Measurements from ENCODE around the gene MMP21.

The MMP21 gene

GRCh38 chr10:125775491-125776106 is at the start of gene MMP21:
Gene MMP21, minus strand, starts transcription at chr10:125775821. Its CDS starts 0 bp downstream, at chr10:125775821.
- no peak for DNase-seq

- DNase-seq, result no peak
These were observed 49.1 kb upstream of the MMP21 start for GRCh38 chr10:125824736-125825135.

GRCh38 chr10:125823663-125824251 is 48.1 kb upstream of the MMP21 start:
- DNase-seq, result no peak

- DNase-seq, result peak; percentile 61 to 87
These were observed 47.4 kb upstream of the MMP21 start, which contains the start of the genes BCCIP and UROS for GRCh38 chr10:125822878-125823662. Gene BCCIP, plus strand, starts transcription at chr10:125823546. Its CDS starts 12 bp downstream, at chr10:125823558. Gene UROS, minus strand, starts transcription at chr10:125823258. Its CDS starts 6,759 bp downstream, at chr10:125816499.

- DNase-seq, result no peak
These were observed 45.1 kb upstream of the MMP21 start for GRCh38 chr10:125820701-125821100.

- DNase-seq, result no peak
These were observed 41.8 kb upstream of the MMP21 start for GRCh38 chr10:125817337-125817946.

GRCh38 chr10:125816548-125816947 is 40.9 kb upstream of the MMP21 start:
- no peak for DNase-seq

GRCh38 chr10:125815764-125816163 is 40.1 kb upstream of the MMP21 start:
- DNase-seq, result no peak

GRCh38 chr10:125812128-125812750 is 36.6 kb upstream of the MMP21 start:
- no peak for DNase-seq

- DNase-seq, result no peak
These were observed 35.6 kb upstream of the MMP21 start for GRCh38 chr10:125811251-125811650.

- no peak for DNase-seq
These were observed 32.4 kb upstream of the MMP21 start for GRCh38 chr10:125808047-125808446.

- DNase-seq, result no peak
These were observed 27.1 kb upstream of the MMP21 start for GRCh38 chr10:125802739-125803138.

GRCh38 chr10:125802131-125802530 is 26.5 kb upstream of the MMP21 start:
- DNase-seq, result no peak

- DNase-seq, result no peak
These were observed 26.0 kb upstream of the MMP21 start for GRCh38 chr10:125801574-125801973.

- no peak for DNase-seq
These were observed 24.0 kb upstream of the MMP21 start for GRCh38 chr10:125799451-125800182.

- no peak for DNase-seq
These were observed 22.5 kb upstream of the MMP21 start for GRCh38 chr10:125797994-125798662.

GRCh38 chr10:125797424-125797823 is 21.8 kb upstream of the MMP21 start:
- no peak for DNase-seq

GRCh38 chr10:125795637-125796190 is 20.1 kb upstream of the MMP21 start:
- no peak for DNase-seq

GRCh38 chr10:125795128-125795527 is 19.5 kb upstream of the MMP21 start:
- no peak for DNase-seq

- DNase-seq, result no peak
These were observed 17.0 kb upstream of the MMP21 start for GRCh38 chr10:125792342-125793300.

Measured in NCI-H526 (cell line).